Skeletal muscle tissue (tissue), 4 donors: Measurements from ENCODE around the gene PBXIP1. TPM values are rescaled to one million over a fixed set of nuclear protein-coding genes. Genes with fewer than 3 reads are reported as not detected.

Experiments used
- H3K27ac ChIP-seq: one replicate; pipeline ENCODE4 v1.7.0; 2013; ENCODE audit warnings: mild to moderate bottlenecking, low read depth, low read length, inconsistent platforms
- H3K27me3 ChIP-seq, 3 donors: one replicate each; pipeline ENCODE4 v1.7.0; 2013; ENCODE audit warnings: low read length in 3 of 3; ENCODE audit not compliant: control insufficient read depth in 3 of 3, insufficient read depth in 3 of 3
- H3K36me3 ChIP-seq, 3 donors: one replicate each; pipeline ENCODE4 v1.7.0; 2013; ENCODE audit warnings: low read length in 3 of 3; ENCODE audit not compliant: control insufficient read depth in 3 of 3, insufficient read depth in 3 of 3
- H3K4me1 ChIP-seq, 3 donors: one replicate each; pipeline ENCODE4 v1.7.0; 2013; ENCODE audit warnings: low read length in 3 of 3, mild to moderate bottlenecking in 3 of 3; ENCODE audit not compliant: control insufficient read depth in 3 of 3, insufficient read depth in 3 of 3
- H3K4me3 ChIP-seq, 3 donors: one replicate each; pipeline ENCODE4 v1.7.0; 2013; ENCODE audit warnings: low read length in 3 of 3
- H3K9ac ChIP-seq, 3 donors: one replicate each; pipeline ENCODE4 v1.7.0; 2013; ENCODE audit warnings: low read length in 3 of 3, mild to moderate bottlenecking in 3 of 3, moderate library complexity in 2 of 3, low read depth in 1 of 3
- H3K9me3 ChIP-seq, 3 donors: one replicate each; pipeline ENCODE4 v1.7.0; 2013; ENCODE audit warnings: low read length in 3 of 3; ENCODE audit not compliant: control insufficient read depth in 3 of 3
- total RNA-seq: library from RNA; depleted of rRNA; stranded (reverse); fragments of >200 nt; gene quantifications from one replicate; pipeline ENCODE4 v1.2.3, GENCODE V29; 2014
- donor health status: Osteomylitis.

PBXIP1 gene, protein sequence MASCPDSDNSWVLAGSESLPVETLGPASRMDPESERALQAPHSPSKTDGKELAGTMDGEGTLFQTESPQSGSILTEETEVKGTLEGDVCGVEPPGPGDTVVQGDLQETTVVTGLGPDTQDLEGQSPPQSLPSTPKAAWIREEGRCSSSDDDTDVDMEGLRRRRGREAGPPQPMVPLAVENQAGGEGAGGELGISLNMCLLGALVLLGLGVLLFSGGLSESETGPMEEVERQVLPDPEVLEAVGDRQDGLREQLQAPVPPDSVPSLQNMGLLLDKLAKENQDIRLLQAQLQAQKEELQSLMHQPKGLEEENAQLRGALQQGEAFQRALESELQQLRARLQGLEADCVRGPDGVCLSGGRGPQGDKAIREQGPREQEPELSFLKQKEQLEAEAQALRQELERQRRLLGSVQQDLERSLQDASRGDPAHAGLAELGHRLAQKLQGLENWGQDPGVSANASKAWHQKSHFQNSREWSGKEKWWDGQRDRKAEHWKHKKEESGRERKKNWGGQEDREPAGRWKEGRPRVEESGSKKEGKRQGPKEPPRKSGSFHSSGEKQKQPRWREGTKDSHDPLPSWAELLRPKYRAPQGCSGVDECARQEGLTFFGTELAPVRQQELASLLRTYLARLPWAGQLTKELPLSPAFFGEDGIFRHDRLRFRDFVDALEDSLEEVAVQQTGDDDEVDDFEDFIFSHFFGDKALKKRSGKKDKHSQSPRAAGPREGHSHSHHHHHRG
- 190 TPM for total RNA-seq

DNA sequence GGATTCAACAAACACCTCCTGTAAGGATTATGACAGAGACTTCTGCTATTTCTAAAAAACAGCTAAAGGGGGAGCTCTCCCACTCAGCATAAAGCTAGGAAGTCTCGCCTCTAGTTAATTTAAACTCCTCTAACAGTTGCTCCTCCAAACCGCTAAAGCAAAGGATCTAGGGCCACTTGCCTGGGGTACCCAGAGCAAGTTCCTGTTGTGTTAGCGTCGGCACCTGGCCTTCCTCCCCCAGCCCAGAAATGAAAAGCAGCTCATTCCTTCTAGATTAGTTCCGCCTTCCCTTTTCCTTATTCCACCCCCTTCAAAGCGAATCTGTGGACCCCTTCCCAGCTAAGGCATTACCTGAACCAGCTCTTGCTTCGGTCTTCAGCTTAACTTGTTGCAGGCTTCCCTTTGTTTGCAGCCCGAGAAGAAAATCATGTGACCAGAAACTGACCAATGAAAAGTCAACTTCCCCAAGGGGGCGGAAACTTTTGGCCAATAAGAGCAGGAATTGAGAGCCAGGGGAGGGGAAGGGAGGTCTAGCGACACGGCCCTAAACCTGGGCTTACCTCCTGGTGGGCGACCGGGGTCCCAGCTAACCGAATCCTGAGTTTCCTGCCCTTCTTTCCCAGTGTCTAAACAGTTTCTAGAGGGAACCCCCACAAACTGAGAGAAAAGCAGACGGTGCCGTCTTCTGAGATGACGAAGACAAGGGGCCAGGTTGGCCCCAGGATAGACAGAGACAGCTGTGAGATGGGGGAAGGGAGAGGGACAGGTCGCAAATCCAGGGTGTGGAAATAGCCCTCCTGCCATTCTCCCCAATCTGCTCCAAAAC lies at the start of gene PBXIP1:
TSS of gene PBXIP1 (minus strand) at position 382 of the 826 bp plus-strand sequence. CDS start 2,378 bp downstream, outside the sequence.
- peak within 1 kb of the TSS; percentile 90 for H3K27ac ChIP-seq
- H3K4me1 ChIP-seq, result peaks cover 70 to 88% (median 77%) of the 10 kb centered on the region in 3 donors
- peak within 1 kb of the TSS; percentile 79 to 95 (median 92) for H3K4me3 ChIP-seq
- no peaks in the 10 kb centered on the region for H3K27me3 ChIP-seq
- H3K9ac ChIP-seq, result peak within 1 kb of the TSS; percentile 78 to 98 (median 90)
- H3K9me3 ChIP-seq, result no peaks in the 10 kb centered on the region
- H3K36me3 ChIP-seq, result peaks cover 18 to 35% (median 19%) of the 10 kb centered on the region in 3 donors

DNA sequence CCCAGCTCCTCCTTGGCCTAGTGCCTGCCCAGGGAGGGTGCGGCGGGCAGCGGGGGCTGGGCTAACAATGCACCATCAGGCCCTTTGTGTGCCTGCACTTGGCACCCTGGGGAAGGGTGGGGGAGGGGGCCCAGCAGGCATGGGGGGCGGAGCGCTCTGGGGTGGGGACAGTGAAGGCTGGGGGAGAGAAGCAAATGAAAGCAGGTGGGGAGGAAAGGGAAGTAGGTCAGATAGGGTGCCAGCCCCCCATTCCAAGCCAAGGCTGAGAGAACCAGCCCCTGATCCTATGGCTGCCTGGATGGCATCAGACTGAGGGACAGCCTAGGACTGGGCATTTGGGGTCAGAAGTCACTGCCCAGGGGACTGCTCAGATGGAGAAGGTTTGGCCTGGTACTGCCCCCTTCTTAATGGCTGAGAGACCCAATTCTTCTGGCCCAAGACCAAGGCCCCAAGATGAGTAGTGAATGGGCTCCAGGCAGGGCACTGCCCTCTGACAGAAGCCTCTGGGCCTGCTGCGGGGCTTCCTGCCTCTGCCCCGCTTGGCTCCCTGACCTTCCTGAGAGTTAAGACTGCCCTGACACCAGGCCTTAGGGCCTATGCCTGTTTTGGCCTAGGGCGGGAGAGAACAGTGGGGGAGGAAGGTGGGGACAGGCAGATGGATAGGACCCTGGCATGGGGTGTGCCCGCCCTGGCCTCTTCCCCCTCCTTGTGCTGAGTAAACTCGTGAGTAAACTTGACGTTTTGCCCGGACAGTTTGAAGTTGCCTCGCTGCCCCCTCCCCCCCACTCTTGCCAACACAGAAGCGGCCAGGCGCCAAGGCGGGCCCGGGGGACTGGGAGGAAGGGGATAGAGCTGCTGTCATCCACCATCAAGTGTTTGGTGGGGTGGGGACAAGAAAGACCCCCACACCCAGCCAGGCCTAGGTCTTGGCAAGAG lies 49.4 kb upstream of the PBXIP1 start:
- Histone ChIP-seq H3K27me3 (no peaks in the 10 kb centered on the region), H3K36me3 (no peaks in the 10 kb centered on the region), H3K4me1 (peaks cover 54 to 68% (median 59%) of the 10 kb centered on the region in 3 donors), H3K27ac (peak overlapping the region; percentile 97), H3K4me3 (peak overlapping the region in 2 of 3 donors; percentile 14 to 96), H3K9me3 (no peaks in the 10 kb centered on the region), H3K9ac (peak overlapping the region; percentile 61 to 75 (median 69))

DNA sequence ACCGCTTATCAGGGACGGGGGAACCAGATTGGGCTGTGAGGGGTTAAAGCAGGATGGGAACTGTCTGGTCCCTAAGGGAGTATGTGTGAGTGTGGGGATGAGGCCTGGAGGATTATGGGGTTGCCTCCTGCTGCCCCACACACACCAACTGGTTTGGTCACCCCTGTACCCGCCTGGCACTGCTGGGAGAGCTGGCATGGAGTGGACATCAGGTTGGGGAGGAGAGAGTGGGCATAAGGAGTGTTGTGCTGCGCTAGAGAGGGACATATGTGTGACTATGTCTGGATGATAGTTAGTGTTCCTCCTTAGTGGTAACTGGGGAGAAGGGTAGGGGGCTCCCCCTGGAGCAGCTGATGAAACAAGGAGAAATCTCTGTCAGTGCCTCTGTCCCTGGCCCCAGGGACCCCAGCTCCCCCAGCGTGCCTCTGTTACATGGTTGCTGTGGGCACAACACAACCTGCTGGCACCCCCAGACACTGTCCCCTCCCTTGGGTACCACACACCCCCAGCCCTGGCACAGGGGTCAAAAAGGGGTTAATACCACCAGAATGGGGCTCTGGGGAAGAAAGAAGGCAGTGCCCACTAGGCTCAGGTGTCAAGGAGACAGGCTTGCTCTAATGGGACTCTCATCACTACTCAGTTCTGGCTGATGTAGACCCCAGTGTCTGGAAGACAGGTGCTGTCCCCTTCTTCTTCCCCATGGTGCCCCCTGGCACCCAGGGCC lies 48.6 kb upstream of the PBXIP1 start:
- peak overlapping the region; percentile 69 to 96 (median 86) for H3K9ac ChIP-seq
- no peaks in the 10 kb centered on the region for H3K9me3 ChIP-seq
- H3K4me1 ChIP-seq, result peaks cover 58 to 66% (median 61%) of the 10 kb centered on the region in 3 donors
- no peaks in the 10 kb centered on the region for H3K27me3 ChIP-seq
- H3K27ac ChIP-seq, result peak overlapping the region; percentile 97
- H3K36me3 ChIP-seq, result no peaks in the 10 kb centered on the region
- peak overlapping the region; percentile 75 to 96 (median 95) for H3K4me3 ChIP-seq

DNA sequence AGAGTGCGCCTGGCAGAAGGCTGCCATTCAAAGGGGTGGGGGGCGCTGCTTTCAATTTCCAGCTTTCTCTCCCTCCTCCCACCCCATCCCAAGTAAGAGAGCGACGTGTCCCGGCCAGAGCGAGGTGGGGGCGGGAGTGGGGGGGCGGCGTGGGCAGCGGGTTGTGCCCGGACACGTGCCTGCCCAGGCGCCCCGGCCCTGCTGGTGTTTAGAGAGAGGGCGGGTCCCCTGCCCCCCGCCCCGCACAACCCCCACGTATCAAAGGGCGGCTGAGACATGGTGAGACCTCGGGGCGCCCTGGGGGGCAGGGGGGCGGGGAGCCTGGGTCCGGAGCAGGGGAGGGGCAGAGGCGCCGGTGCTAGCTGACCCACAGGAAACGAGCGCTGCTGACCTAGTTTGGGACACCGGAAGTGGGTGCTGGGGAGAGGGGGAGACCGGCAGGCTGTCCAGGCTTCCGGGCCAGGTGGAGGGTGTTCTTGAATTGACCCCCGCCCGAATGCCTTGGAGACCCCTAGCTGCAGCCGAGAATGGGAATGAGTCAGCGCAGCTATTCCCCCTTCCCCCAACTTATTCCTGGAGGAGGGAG lies 48.0 kb upstream of the PBXIP1 start:
- Histone ChIP-seq H3K9ac (peak overlapping the region; percentile 92 to 97 (median 96)), H3K36me3 (no peaks in the 10 kb centered on the region)

DNA sequence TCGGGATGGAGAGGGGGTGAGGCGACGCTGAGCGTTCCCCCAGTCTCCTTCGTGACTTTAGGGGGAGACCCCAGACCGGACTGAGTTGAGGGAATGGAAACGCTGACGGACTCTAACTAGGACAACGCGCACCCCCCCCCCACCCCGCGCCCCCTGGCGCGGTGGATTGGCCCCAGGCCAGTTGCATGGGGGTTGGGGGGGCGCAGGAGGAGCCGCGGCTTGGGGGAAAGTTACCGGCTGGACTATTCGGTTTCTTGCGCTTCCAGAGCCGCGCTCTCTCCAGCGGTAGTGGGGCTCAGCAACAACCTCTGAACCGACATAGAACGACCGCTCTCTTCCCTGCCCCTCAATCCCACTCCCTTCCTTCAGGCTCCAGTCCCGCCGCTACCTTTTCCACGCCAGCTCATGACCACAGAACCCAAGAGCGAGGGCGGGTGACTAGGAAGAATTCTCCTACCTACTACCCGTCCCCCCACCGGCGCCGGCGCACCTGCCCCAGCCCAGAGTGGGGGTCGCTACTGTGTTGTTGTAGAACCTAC lies 47.4 kb upstream of the PBXIP1 start:
- Histone ChIP-seq H3K9me3 (no peaks in the 10 kb centered on the region), H3K9ac (peak overlapping the region; percentile 92 to 97 (median 96)), H3K4me3 (peak overlapping the region; percentile 95 to 97 (median 96)), H3K27ac (peak overlapping the region; percentile 97), H3K36me3 (no peaks in the 10 kb centered on the region), H3K27me3 (no peaks in the 10 kb centered on the region), H3K4me1 (peaks cover 54 to 57% (median 56%) of the 10 kb centered on the region in 3 donors)

More for the DNA sequence above, 48.0 kb upstream of the PBXIP1 start:
- Histone ChIP-seq H3K4me1 (peaks cover 60 to 62% (median 61%) of the 10 kb centered on the region in 3 donors), H3K27me3 (no peaks in the 10 kb centered on the region), H3K4me3 (peak overlapping the region; percentile 95 to 97 (median 96)), H3K27ac (peak overlapping the region; percentile 97), H3K9me3 (no peaks in the 10 kb centered on the region)

DNA sequence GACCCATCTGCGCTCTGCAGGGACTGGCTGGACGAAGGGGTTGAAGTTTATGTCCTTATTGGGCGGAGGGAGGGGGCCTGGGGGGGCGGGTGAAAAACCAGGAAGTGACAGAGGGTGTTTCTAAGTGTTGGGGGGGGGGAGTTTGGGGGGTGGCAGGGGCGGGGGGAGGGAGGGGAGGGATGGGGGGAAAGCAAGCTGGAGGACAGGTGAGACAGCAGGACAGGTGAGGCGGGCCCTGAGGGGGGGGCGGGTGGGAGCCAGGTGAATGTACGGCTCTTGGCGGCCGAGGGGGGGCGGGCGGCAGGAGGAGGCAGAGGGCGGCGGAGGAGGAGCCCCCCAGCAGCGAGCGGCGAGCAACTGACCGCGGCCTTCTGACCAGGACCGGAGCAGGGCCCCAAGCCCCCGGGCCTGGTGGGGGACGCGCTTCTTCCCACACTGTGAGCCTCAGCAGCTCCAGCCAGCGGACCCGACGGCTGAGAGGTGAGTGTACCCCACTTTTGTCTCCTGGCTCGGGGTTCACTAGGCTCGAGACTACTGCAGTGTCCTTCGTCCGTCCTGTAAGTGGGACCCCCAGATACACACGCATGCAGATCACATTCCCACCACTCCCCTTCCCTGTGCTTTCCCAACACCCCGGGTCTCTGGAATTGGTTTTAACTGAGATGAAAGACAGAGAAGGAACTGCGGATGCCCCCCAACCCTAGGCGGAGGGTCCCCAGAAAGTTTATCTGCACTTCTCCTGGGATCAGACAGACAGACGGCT lies 46.7 kb upstream of the PBXIP1 start, which contains the start of gene ZBTB7B:
TSS of gene ZBTB7B (plus strand) at position 339 of the 763 bp plus-strand sequence. CDS start 11,859 bp downstream, outside the sequence.
- H3K9me3 ChIP-seq, result no peaks in the 10 kb centered on the region
- H3K27ac ChIP-seq, result peak within 1 kb of the TSS; percentile 97
- peak within 1 kb of the TSS; percentile 92 to 97 (median 96) for H3K9ac ChIP-seq
- peak within 1 kb of the TSS; percentile 95 to 97 (median 96) for H3K4me3 ChIP-seq
- H3K27me3 ChIP-seq, result no peaks in the 10 kb centered on the region
- peaks cover 48 to 50% (median 50%) of the 10 kb centered on the region in 3 donors for H3K4me1 ChIP-seq
- H3K36me3 ChIP-seq, result no peaks in the 10 kb centered on the region

DNA sequence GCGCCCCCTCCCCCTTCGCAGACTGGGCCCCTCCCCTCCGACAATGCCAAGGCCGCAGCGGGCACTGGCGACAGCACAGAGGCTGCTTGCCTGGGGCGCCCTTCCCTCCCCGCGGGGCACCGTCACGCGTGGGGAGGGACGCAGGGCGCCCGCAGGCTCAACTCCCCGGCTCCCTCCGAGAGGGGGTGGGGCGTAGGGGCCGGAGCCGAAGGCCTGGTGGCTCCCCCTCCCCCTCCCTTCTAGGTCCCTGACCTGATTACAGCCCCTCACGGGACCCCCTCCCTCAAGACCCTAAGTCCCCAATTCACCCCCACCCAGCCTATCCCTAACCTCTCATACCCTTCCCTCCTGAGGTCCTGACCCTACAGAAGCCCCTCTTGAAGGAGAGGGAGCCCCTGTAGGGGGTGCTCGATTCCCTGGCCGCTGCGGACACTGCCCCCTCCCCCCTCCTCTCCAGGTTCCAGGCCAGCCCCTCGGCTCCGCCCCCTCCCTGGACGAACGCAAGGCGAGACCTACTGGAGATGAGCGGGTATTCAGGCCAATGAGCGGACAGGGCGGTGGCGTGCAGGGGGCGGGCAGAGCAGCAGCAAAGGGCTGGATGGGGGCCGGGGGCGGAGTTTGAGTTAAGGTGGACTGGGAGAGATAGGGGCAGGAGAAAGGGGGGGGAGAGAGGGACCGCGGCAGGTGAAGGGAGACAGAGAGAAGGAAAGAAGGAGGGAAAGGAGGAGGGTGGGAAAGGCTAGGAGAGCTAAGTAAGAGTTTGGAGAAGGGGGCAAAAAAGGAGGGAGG lies 46.0 kb upstream of the PBXIP1 start:
- Histone ChIP-seq H3K9me3 (no peaks in the 10 kb centered on the region), H3K4me3 (peak overlapping the region; percentile 83 to 95 (median 89)), H3K27ac (peak overlapping the region; percentile 97), H3K9ac (peak overlapping the region; percentile 88 to 94 (median 91)), H3K27me3 (no peaks in the 10 kb centered on the region), H3K4me1 (peaks cover 40 to 43% (median 42%) of the 10 kb centered on the region in 3 donors), H3K36me3 (no peaks in the 10 kb centered on the region)
